Body of pancreas (tissue), 4 donors: Measurements from ENCODE around the gene CDK19. TPM values are rescaled to one million over a fixed set of nuclear protein-coding genes. Genes with fewer than 3 reads are reported as not detected.

Source experiments
- ATAC-seq: fragments of 150-250 bp; one replicate; pipeline ENCODE4 v1.9.1; 2016
- DNase-seq, 4 donors: peaks; one replicate each; pipeline ENCODE4 v3.0.0-alpha.2; 2019
- H3K27ac ChIP-seq, 4 donors: fragments of 200-600 bp; sonication (generic); 1 replicate in 3 of 4; 2 replicates in 1 of 4; pipeline versions ENCODE4 v1.5.1 to v1.6.1; 2016 to 2019; ENCODE audit warnings: mild to moderate bottlenecking in 1 of 4, mixed read lengths in 1 of 4, moderate library complexity in 1 of 4
- H3K27me3 ChIP-seq, 2 donors: fragments of 200-600 bp; sonication (generic); one replicate each; pipeline ENCODE4 v1.6.0; 2016; ENCODE audit warnings: mild to moderate bottlenecking in 1 of 2
- H3K36me3 ChIP-seq, 2 donors: fragments of 200-600 bp; sonication (generic); replicated peaks in 1 of 2; 2 replicates each; pipeline ENCODE4 v1.5.1; 2016; ENCODE audit warnings: low read depth in 2 of 2; ENCODE audit not compliant: insufficient read depth in 1 of 2
- H3K4me1 ChIP-seq: fragments of 200-600 bp; sonication (generic); one replicate; pipeline ENCODE4 v1.6.0; 2016
- H3K4me3 ChIP-seq, 2 donors: fragments of 200-600 bp; sonication (generic); 1 replicate in 1 of 2; 2 replicates in 1 of 2; pipeline ENCODE4 v1.5.1; 2016 to 2019
- H3K9me3 ChIP-seq, 3 donors: fragments of 200-600 bp; sonication (generic); 1 replicate in 2 of 3; 2 replicates in 1 of 3; pipeline ENCODE4 v1.5.1; 2016
- POLR2A ChIP-seq, 3 donors: fragments of 450-650 bp; IDR thresholded peaks; one replicate each; pipeline ENCODE4 v1.6.1; 2016; ENCODE audit warnings: antibody characterized with exemption in 3 of 3, mild to moderate bottlenecking in 2 of 3
- WGBS, 2 donors: methylation state at CpG; one replicate each; pipeline ENCODE4 v1.1.5; 2017; 5-methylcytosine and 5-hydroxymethylcytosine counted together
- intact Hi-C: fragments of 100-400 bp; cut with DNase I; formaldehyde crosslinking; loops from one replicate; pipeline ENCODE4 v1.15.1; 2023
- small RNA-seq: library from RNA; depleted of rRNA; stranded (forward); fragments of <200 nt; gene quantifications from one replicate; pipeline ENCODE3, GENCODE V24; 2016
- total RNA-seq, 2 donors: library from RNA; depleted of rRNA; stranded (reverse); fragments of >200 nt; gene quantifications; one replicate each; pipeline ENCODE4 v1.1.0, GENCODE V29; 2016
- TF ChIP-seq, protein P1 (sequence below), 7 experiments: fragments of 450-650 bp in 4 of 7; fragments of 200-600 bp in 3 of 7; sonication (generic) in 3 of 7; IDR thresholded peaks; one replicate each; pipeline ENCODE4 v1.5.1; 2016 to 2019; ENCODE audit warnings: antibody characterized with exemption in 7 of 7

CDK19 gene
- total RNA-seq, 2 donors from 2014 or later = 4.0 to 8.0 TPM

DNA sequence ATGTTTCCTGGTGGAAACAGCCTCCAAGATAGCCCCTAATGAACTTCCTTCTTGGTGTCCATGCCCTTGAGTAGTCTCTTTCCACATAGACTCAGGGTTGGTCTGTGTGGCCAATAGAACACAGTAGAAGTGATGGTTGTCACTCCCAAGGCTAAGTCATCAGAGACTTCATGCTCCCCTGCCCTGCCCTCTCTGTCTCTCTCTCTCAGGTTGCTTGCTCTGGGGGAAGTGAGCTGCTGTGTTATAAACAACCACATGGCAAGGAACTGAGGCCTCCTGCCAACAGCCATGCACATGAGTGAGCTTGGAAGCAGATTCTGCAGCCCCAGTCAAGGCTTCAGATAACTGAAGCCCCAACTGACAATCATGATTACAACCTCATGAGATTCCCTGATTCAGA lies 253.6 kb downstream of the CDK19 start:
- no peaks in the 10 kb centered on the region for H3K36me3 ChIP-seq
- no peaks in the 10 kb centered on the region for H3K9me3 ChIP-seq
- H3K4me3 ChIP-seq = no peak overlapping the region
- peaks cover 8% of the 10 kb centered on the region for H3K4me1 ChIP-seq
- no peak for TF ChIP-seq POLR2A (IDR thresholded peaks at IDR 0.05)
- TF ChIP-seq, protein P1, sequence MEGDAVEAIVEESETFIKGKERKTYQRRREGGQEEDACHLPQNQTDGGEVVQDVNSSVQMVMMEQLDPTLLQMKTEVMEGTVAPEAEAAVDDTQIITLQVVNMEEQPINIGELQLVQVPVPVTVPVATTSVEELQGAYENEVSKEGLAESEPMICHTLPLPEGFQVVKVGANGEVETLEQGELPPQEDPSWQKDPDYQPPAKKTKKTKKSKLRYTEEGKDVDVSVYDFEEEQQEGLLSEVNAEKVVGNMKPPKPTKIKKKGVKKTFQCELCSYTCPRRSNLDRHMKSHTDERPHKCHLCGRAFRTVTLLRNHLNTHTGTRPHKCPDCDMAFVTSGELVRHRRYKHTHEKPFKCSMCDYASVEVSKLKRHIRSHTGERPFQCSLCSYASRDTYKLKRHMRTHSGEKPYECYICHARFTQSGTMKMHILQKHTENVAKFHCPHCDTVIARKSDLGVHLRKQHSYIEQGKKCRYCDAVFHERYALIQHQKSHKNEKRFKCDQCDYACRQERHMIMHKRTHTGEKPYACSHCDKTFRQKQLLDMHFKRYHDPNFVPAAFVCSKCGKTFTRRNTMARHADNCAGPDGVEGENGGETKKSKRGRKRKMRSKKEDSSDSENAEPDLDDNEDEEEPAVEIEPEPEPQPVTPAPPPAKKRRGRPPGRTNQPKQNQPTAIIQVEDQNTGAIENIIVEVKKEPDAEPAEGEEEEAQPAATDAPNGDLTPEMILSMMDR (IDR thresholded peaks at IDR 0.05) = no peak
- no peaks in the 10 kb centered on the region for H3K27me3 ChIP-seq
- no peak for ATAC-seq
- no peak overlapping the region for H3K27ac ChIP-seq
- intact Hi-C loops = no loop called here
- DNase-seq = no peak

DNA sequence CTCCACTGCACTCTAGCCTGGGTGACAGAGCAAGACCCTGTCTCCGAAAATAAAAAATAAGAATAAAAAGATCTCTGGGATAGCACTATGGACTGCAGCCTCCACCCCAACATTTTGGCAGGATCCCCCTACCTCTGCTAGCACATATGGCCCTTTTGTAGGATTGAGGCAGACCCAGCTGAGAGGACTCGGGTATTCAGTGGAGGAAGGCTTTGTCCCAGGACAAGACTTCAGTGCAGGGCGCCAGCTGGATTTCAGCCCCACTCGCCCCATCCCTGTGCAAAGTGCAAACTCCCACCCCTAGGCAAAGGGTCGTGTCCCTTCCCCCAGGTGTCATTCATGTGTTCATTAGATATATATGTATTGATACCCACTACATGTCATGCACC lies 254.3 kb downstream of the CDK19 start:
- Histone ChIP-seq H3K4me3 (no peak overlapping the region), H3K4me1 (peaks cover under 1% of the 10 kb centered on the region), H3K9me3 (no peaks in the 10 kb centered on the region), H3K27me3 (no peaks in the 10 kb centered on the region), H3K27ac (no peak overlapping the region), H3K36me3 (no peaks in the 10 kb centered on the region)
- no peak for TF ChIP-seq POLR2A (IDR thresholded peaks at IDR 0.05)
- TF ChIP-seq, protein P1 (IDR thresholded peaks at IDR 0.05) = no peak
- intact Hi-C loops = no loop called here
- ATAC-seq = no peak
- DNase-seq = no peak
- 86 to 87% methylated on average over 5 of the region's 5 CpGs for WGBS, 2 donors

DNA sequence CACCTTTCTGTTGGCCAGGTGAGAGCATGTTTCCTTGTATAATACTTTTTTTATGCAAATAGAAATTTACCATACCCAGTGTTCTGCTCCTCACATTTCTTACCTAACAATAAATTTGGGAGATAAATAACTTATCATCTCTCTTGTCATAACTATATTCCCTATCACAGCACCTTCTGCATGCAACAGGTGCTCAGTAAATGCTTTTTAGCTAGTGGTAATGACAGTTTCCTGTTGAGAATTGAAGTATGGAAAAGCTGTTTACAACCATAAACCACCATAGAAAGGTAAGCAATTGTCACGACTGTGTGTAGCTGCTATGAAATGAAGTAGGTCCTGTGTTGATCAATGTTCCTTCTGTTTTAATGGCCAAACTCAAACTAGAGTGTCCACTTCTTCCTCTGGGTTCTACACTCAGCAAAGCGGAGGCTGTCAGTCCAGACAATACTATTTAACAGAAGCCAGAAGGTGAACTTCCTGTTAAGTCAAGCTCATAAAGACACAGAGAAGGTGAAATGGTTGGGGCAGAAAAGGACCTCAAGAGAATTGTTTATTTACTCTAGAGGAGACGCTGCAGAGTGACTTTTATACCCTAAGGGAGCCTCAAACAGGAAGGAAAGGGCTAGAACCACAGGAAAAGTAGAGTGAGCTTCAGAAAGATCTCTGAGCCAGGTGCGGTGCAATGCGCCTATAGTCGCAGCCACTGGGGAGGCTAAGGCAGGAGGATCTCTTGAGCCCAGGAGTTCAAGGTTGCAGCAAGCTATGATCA lies 254.8 kb downstream of the CDK19 start:
- no peaks in the 10 kb centered on the region for H3K36me3 ChIP-seq
- no peaks in the 10 kb centered on the region for H3K4me1 ChIP-seq
- DNase-seq = no peak
- no peak for TF ChIP-seq POLR2A (IDR thresholded peaks at IDR 0.05)
- TF ChIP-seq, protein P1 (IDR thresholded peaks at IDR 0.05) = no peak
- no peak for ATAC-seq
- 59 to 63% methylated on average over 6 of the region's 6 CpGs for WGBS, 2 donors
- no peak overlapping the region for H3K4me3 ChIP-seq
- no peak overlapping the region for H3K27ac ChIP-seq
- intact Hi-C loops = no loop called here
- no peaks in the 10 kb centered on the region for H3K27me3 ChIP-seq
- no peaks in the 10 kb centered on the region for H3K9me3 ChIP-seq

Small RNA genes lying within 50 kb of the gene (small RNA-seq; reads per million reads assigned to genes)
- not detected for gene RNU6-1115P
- gene RNU6-957P = not detected
- gene SNORA40C = not detected

Other genes starting within 250 kb of the CDK19 start
- 10 to 100 TPM; 42.0 to 60.3 TPM for gene AMD1, start 59.3 kb upstream of the CDK19 start, total RNA-seq
- 10 to 100 TPM; 14.3 to 31.0 TPM for gene GTF3C6, start 143.2 kb upstream of the CDK19 start, total RNA-seq
- 10 to 100 TPM in 1 of 2 donors, 1 to 10 TPM in 1; 5.3 to 22.8 TPM for gene RPF2, start 166.6 kb upstream of the CDK19 start, total RNA-seq